ENCODE data around the gene TNFRSF25. TPM values are rescaled to one million over a fixed set of nuclear protein-coding genes. Genes with fewer than 3 reads are reported as not detected.

Gene TNFRSF25
- total RNA-seq, 1 experiment from 2014 or later, result 19.5 TPM

DNA sequence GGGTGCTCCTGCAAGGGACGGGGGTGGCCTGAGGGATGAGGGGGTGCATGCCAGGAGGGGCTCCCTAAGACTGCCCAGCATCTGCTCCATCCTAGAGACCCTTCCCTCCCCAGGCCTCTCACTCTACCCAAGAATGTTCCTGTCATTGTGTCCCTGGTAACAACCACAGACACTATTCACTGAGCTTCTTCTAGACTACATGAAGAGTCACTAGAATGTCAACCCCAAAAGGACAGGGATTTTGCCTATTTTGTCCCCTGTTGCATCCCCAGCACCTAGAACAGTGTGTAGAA is 2.9 kb downstream of the TNFRSF25 start:
- peaks cover 8% of the 10 kb centered on the region for H3K36me3 Mint-ChIP-seq
- H3K9me3 Mint-ChIP-seq, result no peaks in the 10 kb centered on the region
- TF ChIP-seq RORB (CRISPR knock-in tag; IDR thresholded peaks at IDR 0.05), result no peak
- no peak for TF ChIP-seq NR2C2 (CRISPR knock-in tag; IDR thresholded peaks at IDR 0.05)
- no peak for TF ChIP-seq MYBL2 (CRISPR knock-in tag; IDR thresholded peaks at IDR 0.05)
- no peak for TF ChIP-seq ZNF263 (CRISPR knock-in tag; IDR thresholded peaks at IDR 0.05; ENCODE audit: low read depth)
- no peak for TF ChIP-seq IRF1 (CRISPR knock-in tag; IDR thresholded peaks at IDR 0.05)
- no peak for TF ChIP-seq JAZF1 (CRISPR knock-in tag; IDR thresholded peaks at IDR 0.05)
- peaks cover 21% of the 10 kb centered on the region for H3K4me1 Mint-ChIP-seq
- ChIA-PET CTCF (interaction anchor here (1.2 to 1.8 kb wide), 3 partner anchors 9 to 39 kb away, joined by 4 to 6 read pairs (median 5); no protein-coding TSS in a partner anchor), POLR2A (no interaction called here)
- DNase-seq (ENCODE audit: low spot score) (no peak), ATAC-seq (no peak)
- no peak overlapping the region for H3K4me3 Mint-ChIP-seq
- H3K27me3 Mint-ChIP-seq (ENCODE audit: low read depth), result peaks cover 2% of the 10 kb centered on the region; the same call in 1 of the 2 replicates
- no peak overlapping the region for H3K27ac Mint-ChIP-seq

GRCh38 chr1:6462412-6463119 is 3.4 kb downstream of the TNFRSF25 start:
- Mint-ChIP-seq H3K27me3 (ENCODE audit: low read depth) (peaks cover 2% of the 10 kb centered on the region; the same call in 1 of the 2 replicates), H3K9me3 (no peaks in the 10 kb centered on the region), H3K4me3 (no peak overlapping the region), H3K27ac (peak overlapping the region; percentile 92), H3K4me1 (peaks cover 21% of the 10 kb centered on the region), H3K36me3 (peaks cover 7% of the 10 kb centered on the region)
- TF ChIP-seq KAT7 (CRISPR knock-in tag; IDR thresholded peaks at IDR 0.05; ENCODE audit: borderline replicate concordance) (no peak), GTF2I (CRISPR knock-in tag; conservative IDR thresholded peaks at IDR 0.05) (no peak)
- ATAC-seq (no peak), DNase-seq (ENCODE audit: low spot score) (no peak)
- ChIA-PET CTCF (interaction anchor here (1.4 to 1.8 kb wide), 3 partner anchors 9 to 39 kb away, joined by 5 to 6 read pairs (median 5); no protein-coding TSS in a partner anchor), POLR2A (no interaction called here)

DNA sequence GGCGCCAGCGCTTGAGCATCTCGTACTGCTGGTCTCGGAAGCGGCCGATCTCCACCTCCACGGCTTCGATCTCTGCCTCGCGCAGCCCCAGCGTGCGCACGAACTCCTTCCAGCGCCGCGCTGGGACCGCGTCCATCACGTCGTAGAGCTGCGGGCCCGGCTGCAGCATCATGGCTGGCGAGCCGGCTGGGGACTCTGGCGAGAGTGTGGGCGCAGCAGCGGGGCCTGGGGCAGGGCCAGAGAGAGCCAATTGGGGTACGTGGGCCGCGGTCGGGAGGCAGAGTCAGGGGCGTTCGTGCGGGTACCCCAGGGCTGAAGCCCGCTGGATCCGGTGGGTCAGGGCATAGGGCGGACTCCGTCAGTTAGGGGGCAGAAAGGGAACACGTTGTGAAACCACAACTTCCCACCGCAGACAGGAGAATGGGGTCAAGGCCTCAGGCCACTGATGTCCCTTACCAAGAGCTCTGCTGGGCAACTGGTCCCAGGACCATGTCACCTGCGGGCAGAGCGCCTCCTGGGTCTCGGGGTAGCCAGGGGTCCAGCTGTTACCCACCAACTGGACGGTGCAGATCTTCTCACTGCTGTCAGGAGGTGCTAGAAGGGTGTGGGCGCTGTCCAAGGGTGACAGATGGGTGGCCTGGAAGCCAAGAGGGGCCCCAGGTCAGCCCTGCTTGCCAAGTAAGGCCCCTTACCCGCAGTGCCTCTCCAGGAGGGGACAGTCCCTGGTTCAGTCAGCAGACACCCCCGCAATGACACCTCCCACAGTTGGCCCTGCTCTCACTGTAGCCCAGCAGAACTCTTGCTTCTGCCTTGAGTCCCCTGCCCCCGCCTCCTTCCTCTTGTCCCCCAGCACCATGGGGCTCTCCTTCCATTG is 4.2 kb downstream of the TNFRSF25 start:
- Mint-ChIP-seq H3K27me3 (ENCODE audit: low read depth) (peaks cover 2% of the 10 kb centered on the region; the same call in 1 of the 2 replicates), H3K36me3 (peaks cover 6% of the 10 kb centered on the region), H3K4me3 (no peak overlapping the region), H3K4me1 (peaks cover 24% of the 10 kb centered on the region), H3K9me3 (no peaks in the 10 kb centered on the region), H3K27ac (peak overlapping the region; percentile 92)
- no peak for ATAC-seq
- TF ChIP-seq, protein P1, sequence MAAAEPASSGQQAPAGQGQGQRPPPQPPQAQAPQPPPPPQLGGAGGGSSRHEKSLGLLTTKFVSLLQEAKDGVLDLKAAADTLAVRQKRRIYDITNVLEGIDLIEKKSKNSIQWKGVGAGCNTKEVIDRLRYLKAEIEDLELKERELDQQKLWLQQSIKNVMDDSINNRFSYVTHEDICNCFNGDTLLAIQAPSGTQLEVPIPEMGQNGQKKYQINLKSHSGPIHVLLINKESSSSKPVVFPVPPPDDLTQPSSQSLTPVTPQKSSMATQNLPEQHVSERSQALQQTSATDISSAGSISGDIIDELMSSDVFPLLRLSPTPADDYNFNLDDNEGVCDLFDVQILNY (CRISPR knock-in tag; IDR thresholded peaks at IDR 0.05), result no peak
- no peak for TF ChIP-seq MLX (CRISPR knock-in tag; IDR thresholded peaks at IDR 0.05)
- no peak for TF ChIP-seq ZNF263 (CRISPR knock-in tag; IDR thresholded peaks at IDR 0.05; ENCODE audit: low read depth)
- TF ChIP-seq, protein P2, sequence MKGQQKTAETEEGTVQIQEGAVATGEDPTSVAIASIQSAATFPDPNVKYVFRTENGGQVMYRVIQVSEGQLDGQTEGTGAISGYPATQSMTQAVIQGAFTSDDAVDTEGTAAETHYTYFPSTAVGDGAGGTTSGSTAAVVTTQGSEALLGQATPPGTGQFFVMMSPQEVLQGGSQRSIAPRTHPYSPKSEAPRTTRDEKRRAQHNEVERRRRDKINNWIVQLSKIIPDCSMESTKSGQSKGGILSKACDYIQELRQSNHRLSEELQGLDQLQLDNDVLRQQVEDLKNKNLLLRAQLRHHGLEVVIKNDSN (CRISPR knock-in tag; IDR thresholded peaks at IDR 0.05), result no peak
- TF ChIP-seq ZBTB43 (CRISPR knock-in tag; IDR thresholded peaks at IDR 0.05), result no peak
- TF ChIP-seq, protein P3, sequence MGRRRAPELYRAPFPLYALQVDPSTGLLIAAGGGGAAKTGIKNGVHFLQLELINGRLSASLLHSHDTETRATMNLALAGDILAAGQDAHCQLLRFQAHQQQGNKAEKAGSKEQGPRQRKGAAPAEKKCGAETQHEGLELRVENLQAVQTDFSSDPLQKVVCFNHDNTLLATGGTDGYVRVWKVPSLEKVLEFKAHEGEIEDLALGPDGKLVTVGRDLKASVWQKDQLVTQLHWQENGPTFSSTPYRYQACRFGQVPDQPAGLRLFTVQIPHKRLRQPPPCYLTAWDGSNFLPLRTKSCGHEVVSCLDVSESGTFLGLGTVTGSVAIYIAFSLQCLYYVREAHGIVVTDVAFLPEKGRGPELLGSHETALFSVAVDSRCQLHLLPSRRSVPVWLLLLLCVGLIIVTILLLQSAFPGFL (CRISPR knock-in tag; IDR thresholded peaks at IDR 0.05; ENCODE audit: borderline replicate concordance), result no peak
- DNase-seq (ENCODE audit: low spot score), result no peak
- ChIA-PET CTCF (interaction anchor here (0.7 to 3.5 kb wide), 5 partner anchors 10 to 38 kb away, joined by 3 to 31 read pairs (median 5); no protein-coding TSS in a partner anchor), POLR2A (no interaction called here)
